H1 (cell line): Measurements from ENCODE around the gene ZBED4.

Experiments
- EGR1 ChIP-seq: IDR thresholded peaks from 2 replicates; pipeline ENCODE4 v1.6.1; 2011; ENCODE audit warnings: low read depth, low read length, borderline replicate concordance
- EP300 ChIP-seq, 2 experiments: IDR thresholded peaks; 1 replicate in 1 of 2; 2 replicates in 1 of 2; pipeline ENCODE4 v1.6.1; 2011 to 2012; ENCODE audit warnings: low read depth in 2 of 2, low read length in 2 of 2, mild to moderate bottlenecking in 2 of 2, borderline replicate concordance in 1 of 2, inconsistent platforms in 1 of 2, moderate library complexity in 1 of 2
- EZH2 ChIP-seq: fragments of 200-600 bp; sonication (generic); IDR thresholded peaks from 2 replicates; pipeline ENCODE4 v1.7.1; 2012; ENCODE audit warnings: low read depth, mild to moderate bottlenecking, moderate library complexity, low read length, inconsistent platforms; ENCODE audit not compliant: severe bottlenecking
- HDAC2 ChIP-seq, 2 experiments: fragments of 300-600 bp in 1 of 2; sonication (generic) in 1 of 2; IDR thresholded peaks; 2 replicates each; pipeline ENCODE4 v1.6.1; 2011 to 2012; ENCODE audit warnings: low read depth in 2 of 2, low read length in 2 of 2, mild to moderate bottlenecking in 2 of 2, moderate library complexity in 2 of 2, borderline replicate concordance in 1 of 2, inconsistent platforms in 1 of 2
- NRF1 ChIP-seq: IDR thresholded peaks from 2 replicates; pipeline ENCODE4 v1.6.1; 2011; ENCODE audit warnings: mild to moderate bottlenecking, low read depth, low read length, improper control_type of control experiment
- RAD21 ChIP-seq, 2 experiments: IDR thresholded peaks in 1 of 2; conservative IDR thresholded peaks in 1 of 2; 2 replicates each; pipeline ENCODE4 v1.6.1; 2011; ENCODE audit warnings: low read depth in 2 of 2, low read length in 2 of 2, improper control_type of control experiment in 1 of 2, inconsistent platforms in 1 of 2, mild to moderate bottlenecking in 1 of 2, moderate library complexity in 1 of 2
- YY1 ChIP-seq: IDR thresholded peaks from 2 replicates; pipeline ENCODE4 v1.6.1; 2011; ENCODE audit warnings: low read depth, mild to moderate bottlenecking, low read length
- TF ChIP-seq, protein P1 (sequence below), 3 experiments: IDR thresholded peaks; 1 replicate in 2 of 3; 2 replicates in 1 of 3; pipeline versions ENCODE4 v1.5.1 to v1.6.1; 2011; ENCODE audit warnings: low read length in 3 of 3, mild to moderate bottlenecking in 3 of 3, inconsistent platforms in 2 of 3, low read depth in 1 of 3, moderate library complexity in 1 of 3; ENCODE audit not compliant: insufficient read depth in 1 of 3; ENCODE audit errors: control extremely low read depth in 1 of 3

- TF ChIP-seq EZH2 (no peak), YY1 (no peak), HDAC2 (IDR thresholded peaks at IDR 0.05; ENCODE audit: borderline replicate concordance in 1 of 2, low read depth in 2 of 2, low read length in 2 of 2) (no peak), RAD21 (IDR thresholded peaks at IDR 0.05 in 1 of 2, conservative IDR thresholded peaks at IDR 0.05 in 1 of 2; ENCODE audit: low read depth in 2 of 2, low read length in 2 of 2) (no peak), NRF1 (no peak), EP300 (IDR thresholded peaks at IDR 0.05; ENCODE audit: borderline replicate concordance in 1 of 2, low read depth in 2 of 2, low read length in 2 of 2) (no peak), EGR1 (no peak)
- TF ChIP-seq, protein P1, sequence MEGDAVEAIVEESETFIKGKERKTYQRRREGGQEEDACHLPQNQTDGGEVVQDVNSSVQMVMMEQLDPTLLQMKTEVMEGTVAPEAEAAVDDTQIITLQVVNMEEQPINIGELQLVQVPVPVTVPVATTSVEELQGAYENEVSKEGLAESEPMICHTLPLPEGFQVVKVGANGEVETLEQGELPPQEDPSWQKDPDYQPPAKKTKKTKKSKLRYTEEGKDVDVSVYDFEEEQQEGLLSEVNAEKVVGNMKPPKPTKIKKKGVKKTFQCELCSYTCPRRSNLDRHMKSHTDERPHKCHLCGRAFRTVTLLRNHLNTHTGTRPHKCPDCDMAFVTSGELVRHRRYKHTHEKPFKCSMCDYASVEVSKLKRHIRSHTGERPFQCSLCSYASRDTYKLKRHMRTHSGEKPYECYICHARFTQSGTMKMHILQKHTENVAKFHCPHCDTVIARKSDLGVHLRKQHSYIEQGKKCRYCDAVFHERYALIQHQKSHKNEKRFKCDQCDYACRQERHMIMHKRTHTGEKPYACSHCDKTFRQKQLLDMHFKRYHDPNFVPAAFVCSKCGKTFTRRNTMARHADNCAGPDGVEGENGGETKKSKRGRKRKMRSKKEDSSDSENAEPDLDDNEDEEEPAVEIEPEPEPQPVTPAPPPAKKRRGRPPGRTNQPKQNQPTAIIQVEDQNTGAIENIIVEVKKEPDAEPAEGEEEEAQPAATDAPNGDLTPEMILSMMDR (IDR thresholded peaks at IDR 0.05; ENCODE audit: control extremely low read depth in 1 of 3, insufficient read depth in 1 of 3, low read depth in 1 of 3, low read length in 3 of 3): no peak
These were observed 85.0 kb downstream of the ZBED4 start for GRCh38 chr22:49938565-49939136.
